ENCODE measurements around the gene GTF3C5. TPM values are rescaled to one million over a fixed set of nuclear protein-coding genes. Genes with fewer than 3 reads are reported as not detected.

Gene GTF3C5
- total and polyA plus RNA-seq, 2 of the 4 experiments (the other 2 are of a cell fraction) = 49.1 to 52.3 TPM

- Histone ChIP-seq H3K9ac (ENCODE audit: low read depth, low read length) (no peak overlapping the region), H3K18ac (ENCODE audit: low read depth, low read length) (no peak overlapping the region), H3K4me1 (ENCODE audit: control insufficient read depth, insufficient read depth, low read length) (no peaks in the 10 kb centered on the region), H3K79me1 (ENCODE audit: low read depth in 1 of 2, low read length in 2 of 2) (no peaks in the 10 kb centered on the region), H3K9me1 (ENCODE audit: insufficient read depth, low read length) (no peaks in the 10 kb centered on the region), H4K5ac (ENCODE audit: low read depth, low read length) (no peak overlapping the region), H3K4me2 (ENCODE audit: low read depth, low read length) (no peak overlapping the region), H3K23ac (ENCODE audit: low read depth, low read length) (no peak overlapping the region), H3K9me3 (ENCODE audit: control insufficient read depth, insufficient read depth, low read length) (peaks cover 2% of the 10 kb centered on the region; the same call in 1 of the 2 replicates), H2AK9ac (replicated peaks; ENCODE audit: low read depth, low read length, poor library complexity) (no peak overlapping the region), H3K4me3 (ENCODE audit: insufficient read depth, low read depth, low read length) (no peak overlapping the region), H4K20me1 (ENCODE audit: insufficient read depth, low read length) (no peaks in the 10 kb centered on the region), H2BK20ac (ENCODE audit: low read depth, low read length) (no peak overlapping the region), H4K8ac (ENCODE audit: low read depth in 2 of 2, low read length in 2 of 2) (no peak overlapping the region), H2BK5ac (ENCODE audit: low read depth, low read length, poor library complexity, severe bottlenecking) (no peak overlapping the region), H3K27me3 (ENCODE audit: control insufficient read depth, insufficient read depth, low read length) (peaks cover 3% of the 10 kb centered on the region; the same call in 1 of the 2 replicates), H2AK5ac (ENCODE audit: low read depth, low read length) (no peak overlapping the region), H3K4ac (ENCODE audit: low read depth, low read length) (no peak overlapping the region), H3K36me3 (ENCODE audit: control insufficient read depth, insufficient read depth, low read length) (no peaks in the 10 kb centered on the region), H2BK15ac (ENCODE audit: low read depth, low read length) (no peak overlapping the region), H2BK120ac (ENCODE audit: low read depth, low read length) (no peak overlapping the region), H3K27ac (ENCODE audit: insufficient read depth, low read length) (no peak overlapping the region), H2AFZ (replicated peaks; ENCODE audit: low read length, poor library complexity) (peak overlapping the region; percentile 43), H4K91ac (ENCODE audit: insufficient read depth, low read depth, low read length) (no peak overlapping the region), H3K14ac (replicated peaks; ENCODE audit: low read depth, low read length) (no peak overlapping the region), H3K56ac (ENCODE audit: extremely low read depth, insufficient read depth, low read length) (no peak overlapping the region)
- ChIA-PET CTCF (interaction anchor here (0.5 to 2.0 kb wide), 2 partner anchors 24 to 53 kb away, joined by 5 read pairs; no protein-coding TSS in a partner anchor), POLR2A (ENCODE audit: unreplicated experiment) (no interaction called here)
- WGBS, 2 experiments (ENCODE audit: extremely low coverage in 2 of 2, insufficient read length in 1 of 2) = 59% methylated on average over 2 of the region's 11 CpGs; no CpG with 5 or more reads in 1 of the 2 experiments
- TF ChIP-seq, protein P1, sequence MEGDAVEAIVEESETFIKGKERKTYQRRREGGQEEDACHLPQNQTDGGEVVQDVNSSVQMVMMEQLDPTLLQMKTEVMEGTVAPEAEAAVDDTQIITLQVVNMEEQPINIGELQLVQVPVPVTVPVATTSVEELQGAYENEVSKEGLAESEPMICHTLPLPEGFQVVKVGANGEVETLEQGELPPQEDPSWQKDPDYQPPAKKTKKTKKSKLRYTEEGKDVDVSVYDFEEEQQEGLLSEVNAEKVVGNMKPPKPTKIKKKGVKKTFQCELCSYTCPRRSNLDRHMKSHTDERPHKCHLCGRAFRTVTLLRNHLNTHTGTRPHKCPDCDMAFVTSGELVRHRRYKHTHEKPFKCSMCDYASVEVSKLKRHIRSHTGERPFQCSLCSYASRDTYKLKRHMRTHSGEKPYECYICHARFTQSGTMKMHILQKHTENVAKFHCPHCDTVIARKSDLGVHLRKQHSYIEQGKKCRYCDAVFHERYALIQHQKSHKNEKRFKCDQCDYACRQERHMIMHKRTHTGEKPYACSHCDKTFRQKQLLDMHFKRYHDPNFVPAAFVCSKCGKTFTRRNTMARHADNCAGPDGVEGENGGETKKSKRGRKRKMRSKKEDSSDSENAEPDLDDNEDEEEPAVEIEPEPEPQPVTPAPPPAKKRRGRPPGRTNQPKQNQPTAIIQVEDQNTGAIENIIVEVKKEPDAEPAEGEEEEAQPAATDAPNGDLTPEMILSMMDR (conservative IDR thresholded peaks at IDR 0.05; ENCODE audit: low read depth, low read length) = no peak
- no peak for TF ChIP-seq ELK1 (IDR thresholded peaks at IDR 0.05; ENCODE audit: borderline replicate concordance, low read depth, low read length)
- no peak for TF ChIP-seq MAZ (IDR thresholded peaks at IDR 0.05; ENCODE audit: borderline replicate concordance, low read depth, low read length)
- no peak for TF ChIP-seq CHD1 (IDR thresholded peaks at IDR 0.05; ENCODE audit: low read depth, low read length)
- no peak for TF ChIP-seq POLR2A (IDR thresholded peaks at IDR 0.05; ENCODE audit: low read depth, low read length)
- no peak for TF ChIP-seq BHLHE40 (IDR thresholded peaks at IDR 0.05; ENCODE audit: low read depth, low read length)
- TF ChIP-seq MAFK (IDR thresholded peaks at IDR 0.05; ENCODE audit: low read depth, low read length) = no peak
- no peak for TF ChIP-seq NFE2L2 (IDR thresholded peaks at IDR 0.05; ENCODE audit: low read depth, low read length)
- no peak for TF ChIP-seq MXI1 (IDR thresholded peaks at IDR 0.05; ENCODE audit: borderline replicate concordance, low read depth, low read length)
- TF ChIP-seq RCOR1 (IDR thresholded peaks at IDR 0.05; ENCODE audit: insufficient replicate concordance, low read length) = no peak
- no peak for TF ChIP-seq FOS (IDR thresholded peaks at IDR 0.05; ENCODE audit: low read depth, low read length)
- no peak for TF ChIP-seq RAD21 (IDR thresholded peaks at IDR 0.05; ENCODE audit: low read length)
- dilution Hi-C loops (cut with HindIII; ENCODE audit: low sequenced_read_pairs, unreplicated experiment) (no loop called here), in situ Hi-C loops (cut with MboI; ENCODE audit: low sequenced_read_pairs) (no loop called here), intact Hi-C loops (cut with micrococcal nuclease) (no loop called here)
- ATAC-seq (ENCODE audit: low read depth) (no peak), DNase-seq (no peak)
- BruUV-seq (replicated peaks) = no TSS peak
Observed at GRCh38 chr9:133090752-133091385, 60.1 kb downstream of the GTF3C5 start.
